HG02678 (cell line): Measurements from ENCODE around the gene IGF1R.
"Not testable (repeated sequence)": the region's sequence is repeated elsewhere in the genome, so short reads cannot be mapped to it uniquely, and the experiment has no call there.

Experiments used
- ATAC-seq: cut with Tn5 transposase; IDR thresholded peaks from one replicate; pipeline ENCODE4 v1.9.1; 2021; ENCODE audit warnings: mild to moderate bottlenecking, moderate library complexity; ENCODE audit not compliant: unreplicated experiment

The IGF1R gene

GRCh38 chr15:98978153-98978552 lies 329.8 kb downstream of the IGF1R start:
- ATAC-seq: no peak

GRCh38 chr15:98980899-98981228 lies 332.5 kb downstream of the IGF1R start:
- no peak for ATAC-seq

- peak; percentile 50 for ATAC-seq
Observed at GRCh38 chr15:98981851-98982722, 333.7 kb downstream of the IGF1R start.

GRCh38 chr15:98983334-98983733 lies 335.0 kb downstream of the IGF1R start:
- ATAC-seq: no peak

GRCh38 chr15:98986281-98986680 lies 337.9 kb downstream of the IGF1R start:
- no peak for ATAC-seq

- no peak for ATAC-seq
Observed at GRCh38 chr15:98994892-98995291, 346.6 kb downstream of the IGF1R start.

- ATAC-seq: no peak
Observed at GRCh38 chr15:98996169-98996568, 347.8 kb downstream of the IGF1R start.

- no peak for ATAC-seq
Observed at GRCh38 chr15:98996624-98997023, 348.3 kb downstream of the IGF1R start.

- ATAC-seq: no peak
Observed at GRCh38 chr15:98997312-98997711, 349.0 kb downstream of the IGF1R start.

- ATAC-seq: no peak
Observed at GRCh38 chr15:98997755-98998154, 349.4 kb downstream of the IGF1R start.

- no peak for ATAC-seq
Observed at GRCh38 chr15:98998279-98998678, 349.9 kb downstream of the IGF1R start.

GRCh38 chr15:98999233-98999632 lies 350.9 kb downstream of the IGF1R start:
- no peak for ATAC-seq

- no peak for ATAC-seq
Observed at GRCh38 chr15:99002226-99002625, 353.9 kb downstream of the IGF1R start.

- ATAC-seq: not testable (repeated sequence)
Observed at GRCh38 chr15:99003317-99003716, 355.0 kb downstream of the IGF1R start.

GRCh38 chr15:99004998-99005974 lies 356.9 kb downstream of the IGF1R start:
- not testable (repeated sequence) for ATAC-seq

GRCh38 chr15:99006146-99006545 lies 357.8 kb downstream of the IGF1R start:
- no peak for ATAC-seq

- no peak for ATAC-seq
Observed at GRCh38 chr15:99006904-99007495, 358.7 kb downstream of the IGF1R start.

- ATAC-seq: no peak
Observed at GRCh38 chr15:99009741-99010330, 361.5 kb downstream of the IGF1R start.

GRCh38 chr15:99010768-99011167 lies 362.4 kb downstream of the IGF1R start:
- ATAC-seq: no peak
